Natural killer cell (primary cell): ENCODE data around the gene GABRA4. TPM values are rescaled to one million over a fixed set of nuclear protein-coding genes. Genes with fewer than 3 reads are reported as not detected.

Source experiments
- ATAC-seq, 3 donors: fragments of 150-1000 bp in 2 of 3; fragments of 200-7000 bp in 1 of 3; cut with Tn5 transposase; 1 replicate in 1 of 3; 2 replicates in 2 of 3; pipeline ENCODE4 v1.10.0; 2021; ENCODE audit warnings: mild to moderate bottlenecking in 2 of 3, moderate library complexity in 2 of 3
- DNase-seq, 2 donors: peaks; one replicate each; pipeline versions ENCODE4 v3.0.0 to v3.0.0-alpha.2; 2013 to 2021; ENCODE audit warnings: mixed read lengths in 1 of 2
- H3K27ac ChIP-seq: one replicate; pipeline ENCODE4 v1.5.1; 2013; ENCODE audit warnings: mild to moderate bottlenecking, low read length
- H3K27me3 ChIP-seq: one replicate; pipeline ENCODE4 v1.6.1; 2013; ENCODE audit warnings: low read length; ENCODE audit not compliant: control insufficient read depth, insufficient read depth
- H3K36me3 ChIP-seq: one replicate; pipeline ENCODE4 v1.6.1; 2013; ENCODE audit warnings: low read length; ENCODE audit not compliant: control insufficient read depth, insufficient read depth
- H3K4me1 ChIP-seq: one replicate; pipeline ENCODE4 v1.6.1; 2013; ENCODE audit warnings: low read length; ENCODE audit not compliant: control insufficient read depth, insufficient read depth
- H3K4me3 ChIP-seq: one replicate; pipeline ENCODE4 v1.5.1; 2013; ENCODE audit warnings: low read length
- H3K9me3 ChIP-seq: one replicate; pipeline ENCODE4 v1.6.1; 2013; ENCODE audit warnings: low read length; ENCODE audit not compliant: control insufficient read depth, insufficient read depth
- H3K27ac Mint-ChIP-seq, 2 donors: one replicate each; pipeline ENCODE4 v1.8.0; 2022; ENCODE audit warnings: mild to moderate bottlenecking in 2 of 2, mixed read lengths in 2 of 2, moderate library complexity in 1 of 2
- H3K27me3 Mint-ChIP-seq, 2 donors: one replicate each; pipeline ENCODE4 v1.8.0; 2022; ENCODE audit warnings: low read depth in 2 of 2, mixed read lengths in 2 of 2
- H3K36me3 Mint-ChIP-seq: one replicate; pipeline ENCODE4 v1.8.0; 2022; ENCODE audit warnings: mixed read lengths
- H3K4me1 Mint-ChIP-seq, 2 donors: one replicate each; pipeline ENCODE4 v1.8.0; 2022; ENCODE audit warnings: mixed read lengths in 2 of 2
- H3K4me3 Mint-ChIP-seq: one replicate; pipeline ENCODE4 v1.8.0; 2022; ENCODE audit warnings: mild to moderate bottlenecking, moderate library complexity, mixed read lengths
- H3K9me3 Mint-ChIP-seq, 2 donors: one replicate each; pipeline ENCODE4 v1.8.0; 2022; ENCODE audit warnings: mixed read lengths in 2 of 2
- CTCF ChIP-seq: fragments of 200-600 bp; IDR thresholded peaks from one replicate; pipeline ENCODE4 v1.8.0; 2022; ENCODE audit warnings: antibody characterized with exemption
- WGBS: methylation state at CpG from one replicate; pipeline ENCODE4 v1.1.7; 2013; ENCODE audit warnings: missing lambda C conversion rate; ENCODE audit not compliant: insufficient coverage; 5-methylcytosine and 5-hydroxymethylcytosine counted together
- intact Hi-C: fragments of 100-400 bp; cut with micrococcal nuclease; formaldehyde crosslinking; loops from one replicate; pipeline ENCODE4 v1.14.2; 2022
- total RNA-seq, 4 donors: library from RNA; stranded (reverse); fragments of 120-200 nt in 1 of 4; gene quantifications; one replicate each; pipeline versions ENCODE4 v1.2.3 to v1.2.4, GENCODE V29; 2013 to 2022

The GABRA4 gene
- total RNA-seq, 3 donors from 2014 or later (not counting 1 experiment from before 2014, with no cell fraction given) = not detected

DNA sequence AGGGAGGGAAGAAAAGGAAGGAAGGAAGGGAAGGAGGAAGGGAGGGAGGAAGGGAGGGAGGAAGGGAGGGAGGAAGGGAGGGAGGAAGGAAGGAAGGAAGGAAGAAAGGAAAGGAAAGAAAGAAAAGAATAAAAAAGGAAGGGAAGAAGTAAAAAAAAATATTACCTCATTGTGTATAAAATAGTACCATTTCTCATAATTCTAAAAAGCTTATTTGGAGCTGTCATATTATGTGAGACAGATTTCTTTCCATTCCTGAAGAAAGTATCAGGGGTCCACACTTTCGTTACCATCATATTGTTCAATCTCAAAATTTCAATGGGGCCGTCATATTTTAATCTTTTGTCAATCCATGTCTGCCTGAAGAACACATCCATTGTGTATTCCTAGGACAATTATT, 16.1 kb downstream of the GABRA4 start:
- Mint-ChIP-seq H3K4me3 (no peak overlapping the region), H3K4me1 (no peaks in the 10 kb centered on the region), H3K27ac (no peak overlapping the region), H3K9me3 (no peaks in the 10 kb centered on the region), H3K27me3 (peaks cover 14 to 56% of the 10 kb centered on the region in 2 donors), H3K36me3 (no peaks in the 10 kb centered on the region)
- Histone ChIP-seq H3K4me1 (no peaks in the 10 kb centered on the region), H3K9me3 (no peaks in the 10 kb centered on the region), H3K4me3 (no peak overlapping the region), H3K36me3 (no peaks in the 10 kb centered on the region), H3K27ac (no peak overlapping the region), H3K27me3 (no peaks in the 10 kb centered on the region)
- no peak for ATAC-seq
- no peak for DNase-seq
- no peak for TF ChIP-seq CTCF
- 86% methylated on average over 1 of the region's 2 CpGs for WGBS
- intact Hi-C loops = no loop called here

- Mint-ChIP-seq H3K27me3 (peaks cover 9 to 44% of the 10 kb centered on the region in 2 donors), H3K4me3 (no peak overlapping the region), H3K9me3 (no peaks in the 10 kb centered on the region), H3K4me1 (no peaks in the 10 kb centered on the region), H3K36me3 (no peaks in the 10 kb centered on the region), H3K27ac (no peak overlapping the region)
- 69% methylated on average over 4 of the region's 4 CpGs for WGBS
- ATAC-seq (no peak), DNase-seq (no peak)
- TF ChIP-seq CTCF = no peak
- H3K4me3 ChIP-seq = no peak overlapping the region
- H3K27me3 ChIP-seq = no peaks in the 10 kb centered on the region
- H3K4me1 ChIP-seq = no peaks in the 10 kb centered on the region
- H3K9me3 ChIP-seq = no peaks in the 10 kb centered on the region
- intact Hi-C loops = no loop called here
- H3K27ac ChIP-seq = no peak overlapping the region
- H3K36me3 ChIP-seq = no peaks in the 10 kb centered on the region
Observed at GRCh38 chr4:46975812-46976553, 17.4 kb downstream of the GABRA4 start.

DNA sequence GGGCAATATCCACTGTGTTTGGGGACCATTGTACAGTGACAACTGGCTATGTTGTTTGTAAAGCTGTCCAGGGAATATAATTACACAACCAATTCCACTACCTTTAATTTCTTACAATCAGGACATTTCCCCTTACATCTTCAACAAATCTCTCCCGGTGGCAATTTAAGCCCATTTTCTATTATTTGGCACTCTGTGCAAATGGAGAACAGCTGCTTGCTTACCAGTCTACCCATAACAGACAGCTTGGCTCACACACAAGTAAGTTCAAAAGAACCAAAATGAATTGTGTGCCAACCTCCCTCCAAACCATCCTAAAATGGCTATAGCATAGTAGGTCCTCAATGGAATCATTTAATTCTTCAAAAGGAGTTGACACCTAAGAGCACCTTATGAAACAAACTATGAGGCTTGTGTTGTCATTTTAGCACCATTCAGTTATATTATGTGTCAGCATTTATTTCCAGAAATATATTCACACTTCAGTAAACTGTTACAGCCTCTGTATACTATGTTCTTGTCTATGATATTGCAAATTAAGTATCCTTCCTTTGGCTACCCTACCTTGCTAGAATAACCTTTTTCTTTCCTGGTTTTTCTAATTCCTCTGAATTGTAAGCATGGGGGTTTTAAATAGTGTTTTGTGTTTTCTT, 18.4 kb downstream of the GABRA4 start:
- ATAC-seq = no peak
- H3K27me3 ChIP-seq = no peaks in the 10 kb centered on the region
- 100% methylated on average over 1 of the region's 1 CpG for WGBS

More for the DNA sequence above, 18.4 kb downstream of the GABRA4 start:
- Histone ChIP-seq H3K4me3 (no peak overlapping the region), H3K4me1 (no peaks in the 10 kb centered on the region), H3K27ac (no peak overlapping the region), H3K9me3 (no peaks in the 10 kb centered on the region), H3K36me3 (no peaks in the 10 kb centered on the region)
- intact Hi-C loops = no loop called here
- H3K4me1 Mint-ChIP-seq = no peaks in the 10 kb centered on the region
- H3K27ac Mint-ChIP-seq = no peak overlapping the region
- no peak for DNase-seq
- no peaks in the 10 kb centered on the region for H3K9me3 Mint-ChIP-seq
- H3K36me3 Mint-ChIP-seq = no peaks in the 10 kb centered on the region
- TF ChIP-seq CTCF = no peak
- peaks cover 10 to 39% of the 10 kb centered on the region in 2 donors for H3K27me3 Mint-ChIP-seq
- H3K4me3 Mint-ChIP-seq = no peak overlapping the region
